HEK293 (cell line): Measurements from ENCODE around the gene MGAT2.

Source experiments
- BCL11B ChIP-seq: fragments of 450-650 bp; formaldehyde crosslinking; IDR thresholded peaks from 2 replicates; pipeline ENCODE4 v1.5.1; 2016; ENCODE audit warnings: low read depth, missing biosample characterization, missing genetic modification characterization
- FEZF1 ChIP-seq: fragments of 450-650 bp; formaldehyde crosslinking; IDR thresholded peaks from 2 replicates; pipeline ENCODE4 v1.5.1; 2016; ENCODE audit warnings: missing biosample characterization, missing genetic modification characterization
- GLIS1 ChIP-seq: fragments of 450-650 bp; formaldehyde crosslinking; IDR thresholded peaks from 2 replicates; pipeline ENCODE4 v1.5.1; 2016; ENCODE audit warnings: missing biosample characterization, missing genetic modification characterization
- GLIS2 ChIP-seq: fragments of 450-650 bp; formaldehyde crosslinking; IDR thresholded peaks from 2 replicates; pipeline ENCODE4 v1.5.1; 2016; ENCODE audit warnings: missing biosample characterization, missing genetic modification characterization
- IKZF3 ChIP-seq: fragments of 450-650 bp; IDR thresholded peaks from 2 replicates; pipeline ENCODE4 v1.5.0; 2018; ENCODE audit warnings: missing biosample characterization, mild to moderate bottlenecking, missing genetic modification characterization, moderate library complexity
- KLF17 ChIP-seq: fragments of 450-650 bp; formaldehyde crosslinking; IDR thresholded peaks from 2 replicates; pipeline ENCODE4 v1.5.1; 2016; ENCODE audit warnings: missing biosample characterization, missing genetic modification characterization
- REPIN1 ChIP-seq: fragments of 450-650 bp; formaldehyde crosslinking; IDR thresholded peaks from 2 replicates; pipeline ENCODE4 v1.5.1; 2017; ENCODE audit warnings: missing biosample characterization, missing genetic modification characterization, low read depth
- TRIM28 ChIP-seq: IDR thresholded peaks from 2 replicates; pipeline ENCODE4 v1.6.1; 2011; ENCODE audit warnings: low read length, control low read depth, borderline replicate concordance
- YY2 ChIP-seq: fragments of 450-650 bp; formaldehyde crosslinking; IDR thresholded peaks from 2 replicates; pipeline ENCODE4 v1.5.1; 2016; ENCODE audit warnings: missing biosample characterization, missing genetic modification characterization
- ZEB2 ChIP-seq: fragments of 450-650 bp; formaldehyde crosslinking; IDR thresholded peaks from 2 replicates; pipeline ENCODE4 v1.5.1; 2016; ENCODE audit warnings: missing biosample characterization, missing genetic modification characterization
- ZNF114 ChIP-seq: fragments of 450-650 bp; formaldehyde crosslinking; IDR thresholded peaks from 2 replicates; pipeline ENCODE4 v1.5.0; 2017; ENCODE audit warnings: missing biosample characterization, missing genetic modification characterization
- ZNF121 ChIP-seq: fragments of 450-650 bp; formaldehyde crosslinking; IDR thresholded peaks from 2 replicates; pipeline ENCODE4 v1.5.1; 2016; ENCODE audit warnings: missing biosample characterization, missing genetic modification characterization
- ZNF2 ChIP-seq: fragments of 450-650 bp; formaldehyde crosslinking; IDR thresholded peaks from 2 replicates; pipeline ENCODE4 v1.5.1; 2016; ENCODE audit warnings: missing biosample characterization, missing genetic modification characterization
- ZNF24 ChIP-seq: fragments of 450-650 bp; formaldehyde crosslinking; IDR thresholded peaks from 2 replicates; pipeline ENCODE4 v1.5.1; 2016; ENCODE audit warnings: missing biosample characterization, missing genetic modification characterization
- ZNF292 ChIP-seq: fragments of 450-650 bp; formaldehyde crosslinking; IDR thresholded peaks from 2 replicates; pipeline ENCODE4 v1.5.1; 2016; ENCODE audit warnings: low read depth, missing biosample characterization, missing genetic modification characterization, borderline replicate concordance
- ZNF362 ChIP-seq: fragments of 450-650 bp; formaldehyde crosslinking; IDR thresholded peaks from 2 replicates; pipeline ENCODE4 v1.5.1; 2016; ENCODE audit warnings: missing biosample characterization, missing genetic modification characterization
- ZNF366 ChIP-seq: fragments of 450-650 bp; formaldehyde crosslinking; conservative IDR thresholded peaks from 2 replicates; pipeline ENCODE4 v1.5.1; 2016; ENCODE audit warnings: missing biosample characterization, missing genetic modification characterization
- ZNF501 ChIP-seq: fragments of 450-650 bp; formaldehyde crosslinking; IDR thresholded peaks from 2 replicates; pipeline ENCODE4 v1.5.1; 2016; ENCODE audit warnings: missing biosample characterization, missing genetic modification characterization
- ZNF513 ChIP-seq: fragments of 450-650 bp; IDR thresholded peaks from 2 replicates; pipeline ENCODE4 v1.5.1; 2018; ENCODE audit warnings: missing biosample characterization, missing genetic modification characterization
- ZNF561 ChIP-seq: fragments of 450-650 bp; IDR thresholded peaks from 2 replicates; pipeline ENCODE4 v1.5.1; 2018; ENCODE audit warnings: missing biosample characterization, missing genetic modification characterization, borderline replicate concordance
- ZNF571 ChIP-seq: fragments of 450-650 bp; formaldehyde crosslinking; IDR thresholded peaks from 2 replicates; pipeline ENCODE4 v1.5.0; 2017; ENCODE audit warnings: missing biosample characterization, missing genetic modification characterization
- ZNF600 ChIP-seq: fragments of 450-650 bp; formaldehyde crosslinking; IDR thresholded peaks from 2 replicates; pipeline ENCODE4 v1.5.1; 2016; ENCODE audit warnings: missing biosample characterization, missing genetic modification characterization
- ZNF629 ChIP-seq: fragments of 450-650 bp; formaldehyde crosslinking; IDR thresholded peaks from 2 replicates; pipeline ENCODE4 v1.5.1; 2017; ENCODE audit warnings: missing biosample characterization, missing genetic modification characterization
- ZNF660 ChIP-seq: fragments of 450-650 bp; IDR thresholded peaks from 2 replicates; pipeline ENCODE4 v1.5.1; 2018; ENCODE audit warnings: missing biosample characterization, mild to moderate bottlenecking, missing genetic modification characterization
- ZNF664 ChIP-seq: fragments of 450-650 bp; formaldehyde crosslinking; IDR thresholded peaks from 2 replicates; pipeline ENCODE4 v1.5.1; 2016; ENCODE audit warnings: missing biosample characterization, missing genetic modification characterization
- ZNF707 ChIP-seq: fragments of 450-650 bp; formaldehyde crosslinking; IDR thresholded peaks from 2 replicates; pipeline ENCODE4 v1.5.1; 2016; ENCODE audit warnings: missing biosample characterization, missing genetic modification characterization
- ZNF76 ChIP-seq: fragments of 450-650 bp; formaldehyde crosslinking; IDR thresholded peaks from 2 replicates; pipeline ENCODE4; 2016; ENCODE audit warnings: low read depth, missing biosample characterization, missing genetic modification characterization, borderline replicate concordance
- ZNF785 ChIP-seq: fragments of 450-650 bp; formaldehyde crosslinking; IDR thresholded peaks from 2 replicates; pipeline ENCODE4 v1.5.1; 2016; ENCODE audit warnings: missing biosample characterization, missing genetic modification characterization
- ZSCAN23 ChIP-seq: fragments of 450-650 bp; formaldehyde crosslinking; IDR thresholded peaks from 2 replicates; pipeline ENCODE4 v1.5.1; 2016; ENCODE audit warnings: missing biosample characterization, missing genetic modification characterization
- TF ChIP-seq, protein P1 (sequence below): fragments of 450-650 bp; formaldehyde crosslinking; conservative IDR thresholded peaks from 2 replicates; pipeline ENCODE4 v1.5.1; 2016; ENCODE audit warnings: low read depth, missing biosample characterization, missing genetic modification characterization
- TF ChIP-seq, protein P2 (sequence below): fragments of 450-650 bp; formaldehyde crosslinking; IDR thresholded peaks from 2 replicates; pipeline ENCODE4 v1.5.1; 2017; ENCODE audit warnings: missing biosample characterization, missing genetic modification characterization

Gene MGAT2

DNA sequence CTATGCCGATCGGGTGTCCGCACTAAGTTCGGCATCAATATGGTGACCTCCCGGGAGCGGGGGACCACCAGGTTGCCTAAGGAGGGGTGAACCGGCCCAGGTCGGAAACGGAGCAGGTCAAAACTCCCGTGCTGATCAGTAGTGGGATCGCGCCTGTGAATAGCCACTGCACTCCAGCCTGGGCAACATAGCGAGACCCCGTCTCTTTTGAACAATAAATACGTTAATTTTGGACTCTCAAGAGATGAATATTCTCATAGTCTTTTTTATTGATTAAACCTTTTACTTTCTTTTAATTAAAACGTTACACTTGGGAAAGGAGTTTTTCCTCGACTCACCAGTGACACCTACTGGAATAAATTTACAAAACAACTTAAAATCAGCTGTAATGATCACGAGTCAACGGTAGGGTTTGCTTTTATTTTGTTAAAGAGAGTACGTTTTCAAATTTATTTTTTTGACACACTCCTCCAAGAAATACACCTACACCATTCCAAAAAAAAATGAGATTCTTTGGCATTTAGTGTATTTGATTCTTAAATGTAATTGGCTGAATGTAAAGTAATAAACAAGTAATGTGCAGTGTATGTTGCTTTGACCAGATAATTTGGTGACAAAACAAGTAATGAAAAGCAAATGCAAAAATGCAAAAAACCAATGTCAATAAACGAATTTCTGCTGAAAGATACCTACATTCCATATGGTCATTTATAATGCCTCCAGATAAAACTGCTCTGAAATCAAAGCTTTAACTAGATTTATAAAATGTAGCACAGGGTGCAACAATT, 33.7 kb upstream of the MGAT2 start (continued):
- TF ChIP-seq ZNF24 (tag by site-specific recombination) (peak; percentile 83), IKZF3 (tag by site-specific recombination) (peak; percentile 82), FEZF1 (tag by site-specific recombination) (no peak), ZNF76 (tag by site-specific recombination) (no peak; the same call in 1 of the 2 replicates), ZNF2 (tag by site-specific recombination) (0 out of 2 replicates have a peak, but pooled peaks have one; percentile 66), ZNF362 (0 out of 2 replicates have a peak, but pooled peaks have one; percentile 44), ZNF561 (tag by site-specific recombination) (peak; percentile 68; the same call in 1 of the 2 replicates), ZSCAN23 (tag by site-specific recombination) (no peak), ZEB2 (tag by site-specific recombination) (peak; percentile 100), ZNF629 (tag by site-specific recombination) (peak; percentile 72), GLIS1 (tag by site-specific recombination) (peak; percentile 50), ZNF664 (tag by site-specific recombination) (0 out of 2 replicates have a peak, but pooled peaks have one; percentile 19), TRIM28 (peak; percentile 89; the same call in 1 of the 2 replicates), YY2 (tag by site-specific recombination) (no peak; the same call in 1 of the 2 replicates), ZNF114 (tag by site-specific recombination) (no peak), ZNF600 (tag by site-specific recombination) (peak; percentile 33; the same call in 1 of the 2 replicates), ZNF785 (tag by site-specific recombination) (0 out of 2 replicates have a peak, but pooled peaks have one; percentile 4), ZNF501 (tag by site-specific recombination) (peak; percentile 96; the same call in 1 of the 2 replicates), BCL11B (tag by site-specific recombination) (peak; percentile 100), ZNF366 (tag by site-specific recombination) (peak; percentile 92), ZNF707 (no peak), ZNF571 (no peak), ZNF292 (tag by site-specific recombination) (no peak), KLF17 (tag by site-specific recombination) (0 out of 2 replicates have a peak, but pooled peaks have one; percentile 8), REPIN1 (tag by site-specific recombination) (no peak), ZNF513 (tag by site-specific recombination) (no peak), ZNF121 (tag by site-specific recombination) (peak; percentile 100), ZNF660 (tag by site-specific recombination) (peak; percentile 79), GLIS2 (peak; percentile 84)
- TF ChIP-seq, protein P1, sequence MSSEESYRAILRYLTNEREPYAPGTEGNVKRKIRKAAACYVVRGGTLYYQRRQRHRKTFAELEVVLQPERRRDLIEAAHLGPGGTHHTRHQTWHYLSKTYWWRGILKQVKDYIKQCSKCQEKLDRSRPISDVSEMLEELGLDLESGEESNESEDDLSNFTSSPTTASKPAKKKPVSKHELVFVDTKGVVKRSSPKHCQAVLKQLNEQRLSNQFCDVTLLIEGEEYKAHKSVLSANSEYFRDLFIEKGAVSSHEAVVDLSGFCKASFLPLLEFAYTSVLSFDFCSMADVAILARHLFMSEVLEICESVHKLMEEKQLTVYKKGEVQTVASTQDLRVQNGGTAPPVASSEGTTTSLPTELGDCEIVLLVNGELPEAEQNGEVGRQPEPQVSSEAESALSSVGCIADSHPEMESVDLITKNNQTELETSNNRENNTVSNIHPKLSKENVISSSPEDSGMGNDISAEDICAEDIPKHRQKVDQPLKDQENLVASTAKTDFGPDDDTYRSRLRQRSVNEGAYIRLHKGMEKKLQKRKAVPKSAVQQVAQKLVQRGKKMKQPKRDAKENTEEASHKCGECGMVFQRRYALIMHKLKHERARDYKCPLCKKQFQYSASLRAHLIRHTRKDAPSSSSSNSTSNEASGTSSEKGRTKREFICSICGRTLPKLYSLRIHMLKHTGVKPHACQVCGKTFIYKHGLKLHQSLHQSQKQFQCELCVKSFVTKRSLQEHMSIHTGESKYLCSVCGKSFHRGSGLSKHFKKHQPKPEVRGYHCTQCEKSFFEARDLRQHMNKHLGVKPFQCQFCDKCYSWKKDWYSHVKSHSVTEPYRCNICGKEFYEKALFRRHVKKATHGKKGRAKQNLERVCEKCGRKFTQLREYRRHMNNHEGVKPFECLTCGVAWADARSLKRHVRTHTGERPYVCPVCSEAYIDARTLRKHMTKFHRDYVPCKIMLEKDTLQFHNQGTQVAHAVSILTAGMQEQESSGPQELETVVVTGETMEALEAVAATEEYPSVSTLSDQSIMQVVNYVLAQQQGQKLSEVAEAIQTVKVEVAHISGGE (tag by site-specific recombination), result no peak
- TF ChIP-seq, protein P2, sequence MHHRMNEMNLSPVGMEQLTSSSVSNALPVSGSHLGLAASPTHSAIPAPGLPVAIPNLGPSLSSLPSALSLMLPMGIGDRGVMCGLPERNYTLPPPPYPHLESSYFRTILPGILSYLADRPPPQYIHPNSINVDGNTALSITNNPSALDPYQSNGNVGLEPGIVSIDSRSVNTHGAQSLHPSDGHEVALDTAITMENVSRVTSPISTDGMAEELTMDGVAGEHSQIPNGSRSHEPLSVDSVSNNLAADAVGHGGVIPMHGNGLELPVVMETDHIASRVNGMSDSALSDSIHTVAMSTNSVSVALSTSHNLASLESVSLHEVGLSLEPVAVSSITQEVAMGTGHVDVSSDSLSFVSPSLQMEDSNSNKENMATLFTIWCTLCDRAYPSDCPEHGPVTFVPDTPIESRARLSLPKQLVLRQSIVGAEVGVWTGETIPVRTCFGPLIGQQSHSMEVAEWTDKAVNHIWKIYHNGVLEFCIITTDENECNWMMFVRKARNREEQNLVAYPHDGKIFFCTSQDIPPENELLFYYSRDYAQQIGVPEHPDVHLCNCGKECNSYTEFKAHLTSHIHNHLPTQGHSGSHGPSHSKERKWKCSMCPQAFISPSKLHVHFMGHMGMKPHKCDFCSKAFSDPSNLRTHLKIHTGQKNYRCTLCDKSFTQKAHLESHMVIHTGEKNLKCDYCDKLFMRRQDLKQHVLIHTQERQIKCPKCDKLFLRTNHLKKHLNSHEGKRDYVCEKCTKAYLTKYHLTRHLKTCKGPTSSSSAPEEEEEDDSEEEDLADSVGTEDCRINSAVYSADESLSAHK (tag by site-specific recombination), result 0 out of 2 replicates have a peak, but pooled peaks have one; percentile 6
